Testis (tissue), 3 donors: ENCODE results near the gene METTL13. TPM values are rescaled to one million over a fixed set of nuclear protein-coding genes. Genes with fewer than 3 reads are reported as not detected.

Experiments used
- DNase-seq: peaks from one replicate; pipeline ENCODE4 v3.0.0-alpha.2; 2019
- H3K27ac ChIP-seq, 2 donors: fragments of 200-600 bp; sonication (generic); one replicate each; pipeline ENCODE4 v1.5.1; 2019
- H3K27me3 ChIP-seq: fragments of 200-600 bp; sonication (generic); one replicate; pipeline ENCODE4 v1.5.1; 2019
- H3K36me3 ChIP-seq: fragments of 200-600 bp; sonication (generic); one replicate; pipeline ENCODE4 v1.5.1; 2017; ENCODE audit warnings: low read depth; ENCODE audit errors: missing control alignments
- H3K4me1 ChIP-seq: fragments of 200-600 bp; sonication (generic); one replicate; pipeline ENCODE4 v1.5.1; 2019
- H3K4me3 ChIP-seq, 2 donors: fragments of 200-600 bp; sonication (generic); one replicate each; pipeline ENCODE4 v1.5.1; 2017 to 2019
- H3K9me3 ChIP-seq: fragments of 200-600 bp; sonication (generic); one replicate; pipeline ENCODE4 v1.5.1; 2017
- POLR2A ChIP-seq: fragments of 450-650 bp; IDR thresholded peaks from one replicate; pipeline ENCODE4 v1.6.1; 2017; ENCODE audit warnings: antibody characterized with exemption, mild to moderate bottlenecking, moderate library complexity
- WGBS, 2 donors: methylation state at CpG; one replicate each; pipeline ENCODE4 v1.1.5; 2018; 5-methylcytosine and 5-hydroxymethylcytosine counted together
- intact Hi-C: fragments of 100-400 bp; cut with DNase I; formaldehyde crosslinking; loops from one replicate; pipeline ENCODE4 v1.15.1; 2023; ENCODE audit warnings: low total_unique reads
- polyA plus RNA-seq: library from polyadenylated mRNA; stranded (reverse); fragments of 350-450 nt; fragmentation: Illumina TruSeq; extraction: RNeasy Lipid Tissue Mini Kit (QIAGEN cat#74804); gene quantifications from one replicate; pipeline ENCODE4 v1.2.3, GENCODE V29; 2014; ENCODE audit warnings: low read depth, low replicate concordance; ENCODE audit not compliant: insufficient read depth
- total RNA-seq, 2 donors: library from RNA; depleted of rRNA; stranded (reverse); fragments of >200 nt; gene quantifications; one replicate each; pipeline ENCODE4 v1.2.3, GENCODE V29; 2016
- TF ChIP-seq, protein P1 (sequence below), 3 experiments: fragments of 450-650 bp in 2 of 3; fragments of 200-600 bp in 1 of 3; sonication (generic) in 1 of 3; IDR thresholded peaks; one replicate each; pipeline ENCODE4 v1.5.1; 2016 to 2019; ENCODE audit warnings: antibody characterized with exemption in 3 of 3, mild to moderate bottlenecking in 2 of 3, moderate library complexity in 1 of 3

METTL13 gene
- total and polyA plus RNA-seq, 3 donors from 2014 or later, result 47.2 to 50.3 (median 47.5) TPM

GRCh38 chr1:171802207-171802606 is 20.7 kb downstream of the METTL13 start:
- intact Hi-C loops, result loop anchor here (5.0 kb wide), 1 partner anchor 180 kb away; no protein-coding TSS in a partner anchor
- no peak for DNase-seq
- 89 to 93% methylated on average over 3 of the region's 3 CpGs for WGBS, 2 donors
- no peaks in the 10 kb centered on the region for H3K9me3 ChIP-seq
- H3K4me1 ChIP-seq, result peaks cover 26% of the 10 kb centered on the region
- TF ChIP-seq POLR2A, result no peak
- TF ChIP-seq, protein P1, sequence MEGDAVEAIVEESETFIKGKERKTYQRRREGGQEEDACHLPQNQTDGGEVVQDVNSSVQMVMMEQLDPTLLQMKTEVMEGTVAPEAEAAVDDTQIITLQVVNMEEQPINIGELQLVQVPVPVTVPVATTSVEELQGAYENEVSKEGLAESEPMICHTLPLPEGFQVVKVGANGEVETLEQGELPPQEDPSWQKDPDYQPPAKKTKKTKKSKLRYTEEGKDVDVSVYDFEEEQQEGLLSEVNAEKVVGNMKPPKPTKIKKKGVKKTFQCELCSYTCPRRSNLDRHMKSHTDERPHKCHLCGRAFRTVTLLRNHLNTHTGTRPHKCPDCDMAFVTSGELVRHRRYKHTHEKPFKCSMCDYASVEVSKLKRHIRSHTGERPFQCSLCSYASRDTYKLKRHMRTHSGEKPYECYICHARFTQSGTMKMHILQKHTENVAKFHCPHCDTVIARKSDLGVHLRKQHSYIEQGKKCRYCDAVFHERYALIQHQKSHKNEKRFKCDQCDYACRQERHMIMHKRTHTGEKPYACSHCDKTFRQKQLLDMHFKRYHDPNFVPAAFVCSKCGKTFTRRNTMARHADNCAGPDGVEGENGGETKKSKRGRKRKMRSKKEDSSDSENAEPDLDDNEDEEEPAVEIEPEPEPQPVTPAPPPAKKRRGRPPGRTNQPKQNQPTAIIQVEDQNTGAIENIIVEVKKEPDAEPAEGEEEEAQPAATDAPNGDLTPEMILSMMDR (IDR thresholded peaks at IDR 0.05), result no peak
- H3K27ac ChIP-seq, result no peak overlapping the region
- H3K4me3 ChIP-seq, result no peak overlapping the region
- H3K27me3 ChIP-seq, result no peaks in the 10 kb centered on the region
- no peaks in the 10 kb centered on the region for H3K36me3 ChIP-seq

DNA sequence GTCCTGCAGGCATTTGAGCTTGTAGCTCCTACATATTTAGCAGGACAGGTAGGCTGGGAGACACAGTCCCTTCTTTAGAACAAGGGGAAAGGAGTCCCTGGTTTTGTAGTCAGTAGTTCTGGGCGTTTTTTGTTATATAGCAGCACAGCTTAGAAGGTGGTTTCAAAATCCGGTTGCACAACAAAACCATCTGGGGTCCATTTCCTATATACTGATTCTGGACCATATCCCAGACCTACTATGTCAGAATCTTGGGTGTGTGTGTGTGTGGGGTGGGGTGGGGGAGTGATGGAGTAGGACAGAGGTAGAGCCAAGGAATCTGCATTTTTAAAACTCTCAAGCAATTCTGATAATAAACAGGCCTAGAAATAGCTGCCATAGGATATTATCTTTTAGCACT is 21.6 kb downstream of the METTL13 start:
- Histone ChIP-seq H3K27me3 (no peaks in the 10 kb centered on the region), H3K27ac (no peak overlapping the region), H3K36me3 (no peaks in the 10 kb centered on the region), H3K9me3 (no peaks in the 10 kb centered on the region), H3K4me1 (peaks cover 24% of the 10 kb centered on the region), H3K4me3 (no peak overlapping the region)
- TF ChIP-seq POLR2A, result no peak
- TF ChIP-seq, protein P1 (IDR thresholded peaks at IDR 0.05), result no peak
- intact Hi-C loops, result loop anchor here (5.0 kb wide), 1 partner anchor 179 kb away; no protein-coding TSS in a partner anchor
- 62 to 71% methylated on average over 2 of the region's 2 CpGs for WGBS, 2 donors
- DNase-seq, result no peak

DNA sequence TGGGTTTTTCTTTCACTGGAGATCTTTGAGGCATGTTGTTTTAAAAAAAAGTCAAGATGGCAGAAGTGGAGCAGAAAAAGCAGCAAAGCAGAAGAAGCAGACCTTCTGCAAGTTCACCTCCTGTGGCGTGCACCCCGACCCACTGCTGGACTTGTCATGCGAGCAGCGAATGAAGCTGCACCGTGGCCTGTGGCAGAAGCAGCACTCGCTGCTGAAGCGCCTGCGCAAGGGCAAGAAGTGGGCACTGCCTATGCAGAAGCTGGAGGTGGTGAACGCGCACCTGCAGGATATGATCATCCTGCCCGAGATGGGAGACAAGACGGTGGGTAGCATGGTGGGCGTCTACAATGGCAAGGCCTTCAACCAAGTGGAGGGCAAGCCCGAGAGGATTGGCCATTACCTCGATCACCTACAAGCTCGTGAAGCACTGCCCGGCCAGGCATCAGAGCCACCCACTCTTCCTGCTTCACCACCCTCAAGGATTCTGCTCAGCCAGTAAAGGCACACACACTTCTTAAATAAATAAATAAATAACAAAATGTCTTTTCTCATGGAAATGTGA is 22.1 kb downstream of the METTL13 start:
- no peaks in the 10 kb centered on the region for H3K27me3 ChIP-seq
- H3K27ac ChIP-seq, result no peak overlapping the region
- H3K4me1 ChIP-seq, result peaks cover 19% of the 10 kb centered on the region
- no peaks in the 10 kb centered on the region for H3K36me3 ChIP-seq
- no peak overlapping the region for H3K4me3 ChIP-seq
- TF ChIP-seq, protein P1 (IDR thresholded peaks at IDR 0.05), result no peak
- no peak for TF ChIP-seq POLR2A
- intact Hi-C loops, result loop anchor here (5.0 kb wide), 1 partner anchor 179 kb away; no protein-coding TSS in a partner anchor
- WGBS, 2 donors, result 94 to 95% methylated on average over 16 to 17 of the region's 17 CpGs
- no peaks in the 10 kb centered on the region for H3K9me3 ChIP-seq
- no peak for DNase-seq

GRCh38 chr1:171805395-171806115 is 24.1 kb downstream of the METTL13 start:
- Histone ChIP-seq H3K9me3 (no peaks in the 10 kb centered on the region), H3K27me3 (no peaks in the 10 kb centered on the region), H3K27ac (no peak overlapping the region), H3K36me3 (no peaks in the 10 kb centered on the region), H3K4me1 (peaks cover 8% of the 10 kb centered on the region), H3K4me3 (no peak overlapping the region)
- WGBS, 2 donors, result 71 to 76% methylated on average over 9 of the region's 9 CpGs
- TF ChIP-seq, protein P1 (IDR thresholded peaks at IDR 0.05), result no peak
- no peak for DNase-seq
- intact Hi-C loops, result no loop called here
